Omental fat pad (tissue), 4 donors: Measurements from ENCODE around the gene DNAJC10. TPM values are rescaled to one million over a fixed set of nuclear protein-coding genes. Genes with fewer than 3 reads are reported as not detected.

Experiments used
- ATAC-seq: fragments of 150-250 bp; one replicate; pipeline ENCODE4 v1.9.1; 2016; ENCODE audit warnings: mild to moderate bottlenecking, moderate library complexity; ENCODE audit not compliant: low FRiP score
- DNase-seq: peaks from one replicate; pipeline ENCODE4 v3.0.0-alpha.2; 2019; ENCODE audit warnings: low spot score
- CTCF ChIP-seq, 3 donors: fragments of 450-650 bp; IDR thresholded peaks; one replicate each; pipeline ENCODE4 v1.5.1; 2016 to 2017; ENCODE audit warnings: antibody characterized with exemption in 3 of 3, mild to moderate bottlenecking in 3 of 3, moderate library complexity in 2 of 3
- total RNA-seq, 4 donors: library from RNA; depleted of rRNA; stranded (reverse); fragments of >200 nt; gene quantifications; one replicate each; pipeline ENCODE4 v1.1.0, GENCODE V29; 2016

DNAJC10 gene
- 10 to 100 TPM; 41.1 to 61.9 (median 44.6) TPM for total RNA-seq

- TF ChIP-seq CTCF (IDR thresholded peaks at IDR 0.05) = no peak
- DNase-seq (peak; percentile 73), ATAC-seq (peak; percentile 98)
Observed at GRCh38 chr2:182715892-182716649, at the start of gene DNAJC10. DNAJC10 (plus strand) TSS chr2:182716257; CDS start chr2:182718087, 1,830 bp downstream.

DNA sequence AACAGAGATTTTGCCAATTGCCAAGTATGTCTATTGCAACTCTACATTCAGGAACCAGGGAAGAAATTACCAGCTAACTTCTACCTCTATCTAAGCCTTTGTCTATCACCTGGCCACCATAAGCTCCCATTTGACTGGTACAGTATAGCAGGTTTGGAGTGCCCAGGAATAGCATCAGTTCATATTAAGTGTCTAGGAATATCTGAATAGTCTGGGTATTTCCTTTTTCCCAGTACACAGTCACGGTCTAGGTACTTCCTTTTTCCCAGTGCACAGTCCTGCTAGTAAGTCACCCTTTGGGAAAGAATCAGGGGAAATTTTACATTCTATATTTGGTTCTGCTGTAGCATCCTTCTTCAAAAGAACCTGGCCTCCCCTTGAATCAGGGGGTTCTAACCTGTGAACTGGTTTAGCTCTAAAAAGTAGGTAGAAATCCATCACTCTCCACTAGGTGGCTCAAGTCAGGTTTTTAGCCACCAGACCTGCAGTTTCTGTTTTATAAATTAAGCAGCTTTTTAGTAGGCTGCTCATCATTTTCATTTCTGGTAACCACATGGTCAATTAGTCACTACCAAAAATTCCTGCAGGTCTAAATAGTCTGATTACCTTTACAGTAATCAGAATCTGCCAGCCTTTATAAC lies 49.3 kb upstream of the DNAJC10 start:
- DNase-seq = no peak
- ATAC-seq = no peak
- TF ChIP-seq CTCF (IDR thresholded peaks at IDR 0.05) = no peak

DNA sequence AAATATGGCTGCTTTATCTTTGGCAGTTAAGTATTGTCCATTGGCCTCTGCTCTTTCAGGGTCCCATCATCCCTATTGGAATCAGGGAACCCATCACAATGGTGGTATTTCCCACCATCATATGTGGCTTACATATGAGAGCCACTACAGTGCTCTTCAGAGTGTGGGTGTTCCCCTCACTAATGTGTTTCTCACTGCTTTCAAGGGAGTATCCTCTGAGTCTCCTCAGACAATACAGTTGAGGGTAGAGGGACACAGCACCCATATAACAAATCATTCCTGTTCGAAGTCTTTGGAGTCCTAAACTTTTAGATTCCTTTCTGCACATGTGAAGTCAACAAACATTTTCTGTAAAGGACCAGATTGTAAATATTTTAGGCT lies 48.8 kb upstream of the DNAJC10 start:
- ATAC-seq = no peak

DNA sequence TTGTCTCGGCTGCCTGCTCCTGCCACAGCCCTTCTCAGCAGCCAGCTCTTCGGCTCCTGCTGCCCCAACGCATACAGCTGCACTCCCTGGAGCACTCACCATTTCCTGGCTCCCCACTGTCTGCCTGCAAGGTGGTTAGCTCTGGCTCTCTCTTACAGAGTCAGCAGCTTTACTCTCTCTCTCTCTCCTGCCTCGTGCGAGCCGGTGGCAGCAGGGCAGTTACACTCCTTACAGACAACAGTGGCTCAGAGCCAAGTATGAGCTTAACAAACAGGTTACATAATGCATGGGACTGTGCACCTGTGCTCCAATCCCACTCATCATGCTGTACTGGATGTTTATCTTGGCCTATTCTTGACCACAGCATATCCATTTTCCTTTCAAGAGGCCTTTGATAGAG lies 47.4 kb upstream of the DNAJC10 start:
- ATAC-seq (no peak), DNase-seq (no peak)
- TF ChIP-seq CTCF (IDR thresholded peaks at IDR 0.05) = no peak

More for the DNA sequence above, 48.8 kb upstream of the DNAJC10 start:
- no peak for TF ChIP-seq CTCF (IDR thresholded peaks at IDR 0.05)
- DNase-seq = no peak

- no peak for ATAC-seq
- no peak for TF ChIP-seq CTCF (IDR thresholded peaks at IDR 0.05)
Observed at GRCh38 chr2:182672466-182673165, 43.4 kb upstream of the DNAJC10 start.

GRCh38 chr2:182680837-182681236 lies 35.2 kb upstream of the DNAJC10 start:
- ATAC-seq (no peak), DNase-seq (no peak)
- no peak for TF ChIP-seq CTCF (IDR thresholded peaks at IDR 0.05)

More at GRCh38 chr2:182672466-182673165, 43.4 kb upstream of the DNAJC10 start:
- DNase-seq = no peak
